DMS53 treated with DMSO at 0.1 percent for 48 hours (cell line): ENCODE results near the gene RAB40A.
"Not testable (repeated sequence)": the region's sequence is repeated elsewhere in the genome, so short reads cannot be mapped to it uniquely, and the experiment has no call there.

Experiments used
- DNase-seq: peaks from one replicate; lab custom pipeline; 2025; ENCODE audit not compliant: unreplicated experiment; lab: John Stamatoyannopoulos, UW

Gene RAB40A

GRCh38 chrX:103464774-103465117, 54.5 kb downstream of the RAB40A start:
- peak; percentile 52 for DNase-seq

- DNase-seq, result peak; percentile 28
These were observed 55.1 kb downstream of the RAB40A start for GRCh38 chrX:103464072-103464773.

- no peak for DNase-seq
These were observed 58.1 kb downstream of the RAB40A start for GRCh38 chrX:103461156-103461555.

- not testable (repeated sequence) for DNase-seq
These were observed 59.1 kb downstream of the RAB40A start for GRCh38 chrX:103460001-103460755.

GRCh38 chrX:103453655-103454054, 65.6 kb downstream of the RAB40A start:
- peak; percentile 2 for DNase-seq
